K562 (cell line): ENCODE data around the gene PEX6.

Source experiments
- PHF8 ChIP-seq: fragments of 200-600 bp; sonication (generic); IDR thresholded peaks from 2 replicates; pipeline ENCODE4 v1.6.1; 2012; ENCODE audit warnings: mixed run types, mild to moderate bottlenecking, inconsistent platforms, low read length, moderate library complexity, borderline replicate concordance
- SAP30 ChIP-seq: fragments of 200-600 bp; sonication (generic); IDR thresholded peaks from 2 replicates; pipeline ENCODE4 v1.6.1; 2012; ENCODE audit warnings: borderline replicate concordance, low read depth, mild to moderate bottlenecking, moderate library complexity, low read length, control low read depth, inconsistent platforms; ENCODE audit not compliant: insufficient read depth, poor library complexity, severe bottlenecking
- TF ChIP-seq, protein P1 (sequence below): fragments of 250-450 bp; sonication (Bioruptor Pico); IDR thresholded peaks from 2 replicates; pipeline ENCODE4 v1.8.0; 2021; ENCODE audit warnings: moderate library complexity, mild to moderate bottlenecking, inconsistent platforms
- TF ChIP-seq, protein P2 (sequence below): sonication (generic); formaldehyde crosslinking; IDR thresholded peaks from 2 replicates; pipeline ENCODE4 v1.8.1; 2023; ENCODE audit warnings: mild to moderate bottlenecking, missing genetic modification reagents

DNA sequence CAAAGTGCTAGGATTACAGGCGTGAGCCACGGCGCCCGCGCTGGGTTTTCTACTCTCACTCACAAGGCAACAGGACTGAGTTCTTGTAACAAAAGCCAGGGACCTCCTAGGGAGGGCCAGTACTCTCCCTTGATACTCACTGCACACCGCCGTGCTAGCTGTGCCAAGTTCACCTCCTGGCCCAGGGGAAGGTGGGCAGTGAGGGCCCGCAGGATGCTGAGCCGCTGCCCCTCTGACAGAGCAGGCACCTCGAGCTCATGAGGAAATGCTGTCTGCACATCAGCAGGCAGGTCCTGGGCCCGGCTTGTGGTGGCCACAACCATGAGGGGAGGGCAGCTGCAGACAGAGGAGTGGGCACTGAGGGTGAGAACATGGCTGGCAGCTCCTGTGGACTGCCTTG lies 11.8 kb downstream of the PEX6 start:
- no peak for TF ChIP-seq PHF8
- TF ChIP-seq, protein P1, sequence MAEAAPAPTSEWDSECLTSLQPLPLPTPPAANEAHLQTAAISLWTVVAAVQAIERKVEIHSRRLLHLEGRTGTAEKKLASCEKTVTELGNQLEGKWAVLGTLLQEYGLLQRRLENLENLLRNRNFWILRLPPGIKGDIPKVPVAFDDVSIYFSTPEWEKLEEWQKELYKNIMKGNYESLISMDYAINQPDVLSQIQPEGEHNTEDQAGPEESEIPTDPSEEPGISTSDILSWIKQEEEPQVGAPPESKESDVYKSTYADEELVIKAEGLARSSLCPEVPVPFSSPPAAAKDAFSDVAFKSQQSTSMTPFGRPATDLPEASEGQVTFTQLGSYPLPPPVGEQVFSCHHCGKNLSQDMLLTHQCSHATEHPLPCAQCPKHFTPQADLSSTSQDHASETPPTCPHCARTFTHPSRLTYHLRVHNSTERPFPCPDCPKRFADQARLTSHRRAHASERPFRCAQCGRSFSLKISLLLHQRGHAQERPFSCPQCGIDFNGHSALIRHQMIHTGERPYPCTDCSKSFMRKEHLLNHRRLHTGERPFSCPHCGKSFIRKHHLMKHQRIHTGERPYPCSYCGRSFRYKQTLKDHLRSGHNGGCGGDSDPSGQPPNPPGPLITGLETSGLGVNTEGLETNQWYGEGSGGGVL (CRISPR knock-in tag), result no peak
- TF ChIP-seq, protein P2, sequence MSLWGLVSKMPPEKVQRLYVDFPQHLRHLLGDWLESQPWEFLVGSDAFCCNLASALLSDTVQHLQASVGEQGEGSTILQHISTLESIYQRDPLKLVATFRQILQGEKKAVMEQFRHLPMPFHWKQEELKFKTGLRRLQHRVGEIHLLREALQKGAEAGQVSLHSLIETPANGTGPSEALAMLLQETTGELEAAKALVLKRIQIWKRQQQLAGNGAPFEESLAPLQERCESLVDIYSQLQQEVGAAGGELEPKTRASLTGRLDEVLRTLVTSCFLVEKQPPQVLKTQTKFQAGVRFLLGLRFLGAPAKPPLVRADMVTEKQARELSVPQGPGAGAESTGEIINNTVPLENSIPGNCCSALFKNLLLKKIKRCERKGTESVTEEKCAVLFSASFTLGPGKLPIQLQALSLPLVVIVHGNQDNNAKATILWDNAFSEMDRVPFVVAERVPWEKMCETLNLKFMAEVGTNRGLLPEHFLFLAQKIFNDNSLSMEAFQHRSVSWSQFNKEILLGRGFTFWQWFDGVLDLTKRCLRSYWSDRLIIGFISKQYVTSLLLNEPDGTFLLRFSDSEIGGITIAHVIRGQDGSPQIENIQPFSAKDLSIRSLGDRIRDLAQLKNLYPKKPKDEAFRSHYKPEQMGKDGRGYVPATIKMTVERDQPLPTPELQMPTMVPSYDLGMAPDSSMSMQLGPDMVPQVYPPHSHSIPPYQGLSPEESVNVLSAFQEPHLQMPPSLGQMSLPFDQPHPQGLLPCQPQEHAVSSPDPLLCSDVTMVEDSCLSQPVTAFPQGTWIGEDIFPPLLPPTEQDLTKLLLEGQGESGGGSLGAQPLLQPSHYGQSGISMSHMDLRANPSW (CRISPR knock-in tag), result no peak
- no peak for TF ChIP-seq SAP30
